Lower lobe of right lung (tissue), 2 donors: ENCODE measurements around the gene CHD6. TPM values are rescaled to one million over a fixed set of nuclear protein-coding genes. Genes with fewer than 3 reads are reported as not detected.

ENCODE experiments used
- ATAC-seq, 2 donors: fragments of 200-7000 bp; cut with Tn5 transposase; one replicate each; pipeline ENCODE4 v1.9.1; 2020 to 2022; ENCODE audit warnings: mild to moderate bottlenecking in 2 of 2, moderate library complexity in 2 of 2
- DNase-seq: peaks from one replicate; pipeline ENCODE4 v3.0.0-alpha.2; 2020
- H3K27ac ChIP-seq: fragments of 200-600 bp; one replicate; pipeline ENCODE4 v1.8.0; 2022
- H3K27me3 ChIP-seq: fragments of 200-600 bp; one replicate; pipeline ENCODE4 v1.8.0; 2022; ENCODE audit warnings: low read depth
- H3K36me3 ChIP-seq: fragments of 200-600 bp; one replicate; pipeline ENCODE4 v1.8.0; 2022; ENCODE audit warnings: mild to moderate bottlenecking
- H3K4me1 ChIP-seq: fragments of 200-600 bp; one replicate; pipeline ENCODE4 v1.8.0; 2022
- H3K4me3 ChIP-seq: fragments of 200-600 bp; one replicate; pipeline ENCODE4 v1.8.0; 2022; ENCODE audit warnings: mild to moderate bottlenecking
- H3K9me3 ChIP-seq: fragments of 200-600 bp; one replicate; pipeline ENCODE4 v1.8.0; 2022
- CTCF ChIP-seq: fragments of 200-600 bp; IDR thresholded peaks from one replicate; pipeline ENCODE4 v1.8.0; 2022; ENCODE audit warnings: antibody characterized with exemption, mild to moderate bottlenecking
- intact Hi-C: fragments of 100-400 bp; cut with DNase I; formaldehyde crosslinking; loops from one replicate; pipeline ENCODE4 v1.11.0; 2022
- total RNA-seq: library from RNA; stranded (reverse); fragmentation: NEBNext Ultra II Directional; extraction: Animal tissue kit (Norgen Biotek cat#: 25700); gene quantifications from one replicate; pipeline ENCODE4 v1.2.1, GENCODE V29; 2021
- donor health status: DM: no; HTN: yes; CAD: no; lungs with severe emphysema.

CHD6 gene
- total RNA-seq, 1 donor from 2014 or later, result 43.6 TPM

- H3K9me3 ChIP-seq, result no peaks in the 10 kb centered on the region
- intact Hi-C loops, result no loop called here
- TF ChIP-seq CTCF, result no peak
- no peak for DNase-seq
- H3K27me3 ChIP-seq, result no peaks in the 10 kb centered on the region
- ATAC-seq, result peak in 1 of 2 donors; percentile 32
- peaks cover 84% of the 10 kb centered on the region for H3K36me3 ChIP-seq
- no peaks in the 10 kb centered on the region for H3K4me1 ChIP-seq
- H3K4me3 ChIP-seq, result no peak overlapping the region
- H3K27ac ChIP-seq, result no peak overlapping the region
Measured at GRCh38 chr20:41425180-41425884, 192.8 kb downstream of the CHD6 start.

GRCh38 chr20:41424546-41424945, 193.6 kb downstream of the CHD6 start:
- H3K27ac ChIP-seq, result no peak overlapping the region
- H3K4me3 ChIP-seq, result no peak overlapping the region
- no peaks in the 10 kb centered on the region for H3K27me3 ChIP-seq
- ATAC-seq (no peak), DNase-seq (no peak)
- H3K9me3 ChIP-seq, result no peaks in the 10 kb centered on the region
- no peak for TF ChIP-seq CTCF
- peaks cover 84% of the 10 kb centered on the region for H3K36me3 ChIP-seq
- intact Hi-C loops, result no loop called here
- no peaks in the 10 kb centered on the region for H3K4me1 ChIP-seq

DNA sequence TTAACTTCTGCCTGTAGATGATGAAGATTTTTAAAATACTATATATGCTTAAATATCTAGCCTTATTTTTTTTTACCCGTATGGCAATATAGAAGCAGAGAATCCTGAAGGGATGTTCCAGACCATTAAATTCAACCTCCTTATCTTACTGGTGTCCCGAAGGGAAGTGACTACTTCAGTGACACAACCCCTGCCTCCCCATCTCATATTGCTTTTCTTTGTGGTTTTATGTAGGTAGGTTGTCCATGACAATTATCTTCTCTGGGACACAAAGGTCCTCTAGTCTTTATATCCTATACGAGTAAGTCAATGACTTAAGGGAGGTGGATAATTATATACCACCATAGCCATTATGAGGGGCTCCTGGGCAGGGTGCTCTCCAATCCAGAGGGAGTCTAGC, 194.2 kb downstream of the CHD6 start:
- ATAC-seq, result no peak
- Histone ChIP-seq H3K4me3 (no peak overlapping the region), H3K36me3 (peaks cover 85% of the 10 kb centered on the region), H3K4me1 (no peaks in the 10 kb centered on the region), H3K27me3 (no peaks in the 10 kb centered on the region), H3K9me3 (no peaks in the 10 kb centered on the region), H3K27ac (no peak overlapping the region)
- DNase-seq, result no peak
- no peak for TF ChIP-seq CTCF
- intact Hi-C loops, result no loop called here

DNA sequence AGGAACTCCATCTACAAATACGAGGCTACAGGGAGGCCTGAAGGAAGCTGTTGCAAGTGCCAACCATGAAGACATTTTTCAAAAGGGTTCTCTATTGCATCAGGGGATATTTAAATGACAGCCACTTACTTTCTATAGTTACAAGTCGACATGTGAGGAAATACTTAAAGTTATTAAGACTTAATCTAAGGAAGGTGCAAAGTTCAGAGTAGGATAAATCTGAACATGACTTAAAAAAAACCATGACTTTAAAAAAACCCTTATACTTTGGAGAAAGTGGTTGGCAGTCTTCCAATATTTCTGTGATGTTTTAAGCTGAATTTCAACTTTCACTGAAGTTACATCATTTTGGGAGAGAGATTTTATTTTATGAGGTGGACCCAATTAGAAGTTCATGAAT, 195.2 kb downstream of the CHD6 start:
- peaks cover 81% of the 10 kb centered on the region for H3K36me3 ChIP-seq
- ATAC-seq, result no peak
- H3K9me3 ChIP-seq, result no peaks in the 10 kb centered on the region
- H3K4me3 ChIP-seq, result no peak overlapping the region
- H3K27ac ChIP-seq, result no peak overlapping the region
- H3K4me1 ChIP-seq, result no peaks in the 10 kb centered on the region
- intact Hi-C loops, result no loop called here
- no peak for DNase-seq
- no peak for TF ChIP-seq CTCF
- H3K27me3 ChIP-seq, result no peaks in the 10 kb centered on the region

- no peak for TF ChIP-seq CTCF
- no peaks in the 10 kb centered on the region for H3K4me1 ChIP-seq
- ATAC-seq (no peak), DNase-seq (no peak)
- H3K27ac ChIP-seq, result no peak overlapping the region
- peaks cover 94% of the 10 kb centered on the region for H3K36me3 ChIP-seq
- intact Hi-C loops, result no loop called here
- no peaks in the 10 kb centered on the region for H3K9me3 ChIP-seq
- H3K4me3 ChIP-seq, result no peak overlapping the region
- H3K27me3 ChIP-seq, result no peaks in the 10 kb centered on the region
Measured at GRCh38 chr20:41418739-41419293, 199.4 kb downstream of the CHD6 start.
